Stromal cell of bone marrow (primary cell): ENCODE data around the gene GALNT2.

Experiments used
- DNase-seq: peaks from one replicate; pipeline ENCODE4 v3.0.0-alpha.2; 2012; ENCODE audit warnings: low read depth

The GALNT2 gene

DNA sequence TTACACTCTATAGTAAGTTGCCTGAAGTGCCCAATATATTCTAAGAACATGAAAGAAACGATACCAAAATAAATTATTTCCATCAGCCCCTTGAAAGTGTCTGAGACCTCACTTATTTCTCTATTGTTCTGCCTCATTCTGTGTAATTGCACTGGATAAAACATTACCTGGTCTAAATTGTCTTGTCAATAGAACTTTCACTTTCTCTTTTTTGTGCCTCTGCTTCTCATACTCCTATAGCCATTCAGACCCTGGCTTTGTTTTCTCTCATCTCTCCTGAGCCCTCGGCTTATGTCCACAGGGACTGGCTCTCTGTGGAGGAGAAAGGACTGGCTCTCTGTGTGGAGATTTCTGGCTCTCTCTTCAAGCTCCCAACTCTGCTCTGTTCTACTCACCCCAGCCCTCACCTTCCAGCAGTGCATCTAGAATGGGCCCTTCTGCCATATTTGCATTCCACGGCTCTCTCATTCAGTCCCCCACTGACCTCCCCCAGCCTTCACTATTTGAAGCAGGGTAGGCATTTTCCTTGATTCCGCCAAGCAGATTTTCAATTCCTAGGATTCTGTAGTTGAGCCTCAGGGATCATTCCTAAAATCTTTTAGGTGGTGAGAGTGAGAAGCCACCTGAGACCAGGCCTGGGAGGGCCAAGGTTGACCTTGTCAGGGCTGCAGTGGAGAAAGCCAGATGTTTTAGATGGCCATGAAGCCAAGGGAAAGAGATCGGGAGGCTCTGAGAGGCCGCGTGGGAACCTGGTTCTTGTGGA, 15.9 kb upstream of the GALNT2 start:
- DNase-seq = no peak

DNA sequence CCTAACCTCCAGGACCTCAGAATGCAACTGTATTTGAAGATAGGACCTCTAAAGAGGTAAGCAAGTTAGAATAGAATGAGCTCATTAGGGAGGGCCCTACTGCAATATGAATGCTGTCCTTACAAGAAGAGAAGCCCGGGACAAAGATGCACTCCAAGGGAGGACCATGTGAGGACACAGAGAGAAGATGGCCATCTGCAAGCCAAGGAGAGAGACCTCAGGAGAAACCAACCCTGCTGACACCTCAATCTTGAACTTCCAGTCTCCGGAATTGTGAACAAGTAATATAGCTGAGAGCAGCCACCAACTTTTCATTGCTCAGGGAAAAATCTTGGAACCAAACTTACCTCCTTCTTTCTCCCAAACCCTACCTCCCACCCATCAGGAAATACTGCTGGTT, 15.0 kb upstream of the GALNT2 start:
- no peak for DNase-seq

DNA sequence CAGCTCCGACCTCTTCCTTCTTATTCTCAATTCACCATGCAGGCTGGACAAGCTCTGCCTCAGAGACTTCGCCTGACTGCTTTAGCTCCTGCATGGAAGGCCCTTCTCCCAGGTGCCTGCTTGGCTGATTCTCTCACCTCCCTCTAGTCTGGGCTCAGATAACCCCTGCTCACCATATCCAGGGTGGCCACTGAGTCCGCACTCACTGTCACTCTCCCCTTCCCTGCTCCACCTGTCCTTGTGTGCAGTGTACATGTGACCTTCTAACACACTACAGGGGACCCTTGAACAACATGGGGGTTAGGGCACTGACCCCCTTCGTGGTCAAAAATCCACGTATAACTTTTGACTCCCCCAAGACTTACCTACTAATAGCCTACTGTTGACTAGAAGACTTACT, 14.4 kb upstream of the GALNT2 start:
- no peak for DNase-seq

DNA sequence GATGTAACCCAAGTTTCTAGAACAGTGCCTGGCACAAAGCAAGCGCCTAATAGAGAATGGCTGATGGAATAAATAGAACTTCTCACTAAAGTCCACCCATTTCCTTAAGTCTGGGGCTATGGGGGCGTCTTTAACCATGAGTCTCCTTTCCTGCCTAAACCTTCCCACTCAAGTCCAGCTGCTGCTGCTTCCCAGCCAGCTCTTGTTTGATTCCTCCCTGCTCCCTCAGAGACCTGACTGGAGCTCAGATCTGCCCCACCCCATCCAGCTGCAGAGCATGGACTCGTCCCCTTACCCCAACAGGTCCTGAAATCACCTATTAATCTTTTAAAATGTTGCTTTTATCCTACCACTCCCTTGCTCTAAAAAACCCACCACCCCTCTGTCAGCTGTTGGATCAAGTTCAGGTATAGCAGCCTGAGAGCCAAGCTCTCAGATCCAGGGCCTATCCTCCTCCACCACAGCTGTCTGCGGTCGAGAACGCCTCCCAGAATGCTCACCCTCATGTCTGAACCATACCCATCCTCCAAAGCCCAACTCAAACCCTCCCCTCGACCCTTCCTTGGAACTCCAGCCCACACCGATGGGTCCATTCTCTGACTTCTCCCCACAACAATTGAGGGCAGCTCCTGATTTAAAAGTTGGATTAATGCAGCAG, 12.8 kb upstream of the GALNT2 start:
- DNase-seq = no peak

DNA sequence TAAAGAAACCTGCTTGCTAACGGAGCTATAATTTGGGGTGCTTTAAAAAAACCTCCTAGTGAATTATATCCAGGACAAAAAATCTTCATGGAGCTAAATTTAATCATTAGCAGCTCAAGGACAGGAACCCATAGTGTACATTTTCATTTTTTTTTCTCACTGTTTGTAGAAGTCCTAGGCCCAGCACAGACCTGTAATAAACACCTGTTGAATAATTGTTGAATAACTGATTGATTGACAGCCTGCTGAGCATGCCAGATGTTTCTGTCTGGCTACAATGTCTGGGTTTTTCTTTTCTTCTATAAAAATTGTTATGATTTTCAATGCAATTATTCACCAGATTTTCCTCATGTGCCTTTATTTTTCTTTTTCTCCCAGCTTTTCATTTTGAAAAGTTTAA, 10.9 kb upstream of the GALNT2 start:
- no peak for DNase-seq

DNA sequence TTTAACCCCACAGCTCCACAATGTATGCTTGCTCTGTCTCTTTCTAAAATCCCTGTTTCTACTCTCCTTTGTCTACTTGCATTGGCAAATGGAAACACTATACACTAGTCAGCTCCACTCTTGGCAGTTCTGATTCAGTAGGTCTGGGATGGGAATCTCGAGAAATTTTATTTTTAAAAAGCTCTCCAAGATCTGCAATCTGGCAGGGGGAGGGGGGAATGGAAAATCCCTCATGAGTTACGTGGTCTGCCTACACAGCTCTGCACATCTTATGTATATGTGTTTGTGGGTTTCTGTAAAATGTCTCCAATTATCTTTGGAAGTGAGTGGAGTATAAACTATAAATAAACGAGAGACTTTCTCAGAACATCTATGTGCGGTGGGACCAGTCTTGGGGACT, 9.9 kb upstream of the GALNT2 start:
- DNase-seq = no peak

DNA sequence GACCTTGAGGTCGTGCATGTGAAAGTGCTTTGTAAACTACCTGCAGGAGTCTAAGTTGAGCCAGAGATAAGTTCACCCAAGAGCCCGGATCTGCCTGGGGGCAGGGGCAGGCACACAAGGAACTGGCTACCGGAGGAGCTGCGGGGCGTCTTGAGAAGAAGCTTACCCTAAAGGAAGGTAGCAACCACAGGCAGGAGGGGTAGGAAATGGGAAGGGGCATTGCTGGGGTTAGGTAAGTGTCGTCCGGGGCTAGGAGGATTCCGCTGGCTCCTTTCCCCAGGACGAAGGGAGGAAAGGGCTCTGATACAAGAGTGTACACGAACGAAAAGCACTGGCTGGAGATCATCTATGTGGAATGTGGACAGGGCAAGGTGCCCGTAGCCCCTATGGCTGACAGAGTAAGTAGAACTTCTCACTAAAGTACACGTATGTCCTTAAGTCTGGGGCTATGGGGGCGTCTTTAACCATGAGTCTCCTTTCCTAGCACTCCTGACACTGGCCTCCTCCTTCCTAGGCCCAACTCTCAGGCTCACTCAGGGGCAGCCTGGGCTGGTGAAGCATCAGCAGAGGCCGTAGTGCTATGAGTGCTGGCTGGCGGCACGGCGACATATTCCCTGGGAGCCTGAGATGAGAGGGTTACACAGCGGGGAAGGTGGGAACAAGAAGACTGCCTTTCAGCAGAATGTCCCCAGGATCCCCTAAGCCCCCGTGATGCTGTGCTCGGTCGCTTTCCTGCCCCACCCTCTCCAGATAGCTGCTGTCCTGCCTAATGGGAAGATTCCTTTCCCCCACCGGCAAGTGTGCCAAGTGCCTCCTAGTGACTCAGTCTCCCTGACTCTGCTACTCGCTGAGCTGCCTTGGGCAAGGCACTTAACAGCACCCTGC, 9.1 kb upstream of the GALNT2 start:
- DNase-seq = no peak

DNA sequence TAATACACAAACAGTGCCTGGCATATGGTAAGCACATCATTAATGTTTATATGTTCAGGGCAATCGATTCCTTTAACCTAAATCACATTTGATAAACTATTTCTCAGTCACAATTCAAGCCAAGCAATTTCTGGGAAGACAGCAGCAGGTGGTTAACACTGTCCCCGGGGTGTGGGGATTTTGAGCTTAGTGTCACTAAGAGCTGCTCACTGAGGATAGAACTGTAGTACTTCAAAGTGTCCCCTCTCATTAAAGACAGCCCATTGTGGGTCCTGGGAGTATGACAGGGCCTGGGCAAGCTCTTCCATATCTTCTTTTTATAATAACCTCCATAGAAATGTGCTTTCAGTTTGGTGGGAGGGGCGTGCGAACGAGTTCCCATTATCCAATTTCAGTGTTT, 8.4 kb upstream of the GALNT2 start:
- DNase-seq = no peak

DNA sequence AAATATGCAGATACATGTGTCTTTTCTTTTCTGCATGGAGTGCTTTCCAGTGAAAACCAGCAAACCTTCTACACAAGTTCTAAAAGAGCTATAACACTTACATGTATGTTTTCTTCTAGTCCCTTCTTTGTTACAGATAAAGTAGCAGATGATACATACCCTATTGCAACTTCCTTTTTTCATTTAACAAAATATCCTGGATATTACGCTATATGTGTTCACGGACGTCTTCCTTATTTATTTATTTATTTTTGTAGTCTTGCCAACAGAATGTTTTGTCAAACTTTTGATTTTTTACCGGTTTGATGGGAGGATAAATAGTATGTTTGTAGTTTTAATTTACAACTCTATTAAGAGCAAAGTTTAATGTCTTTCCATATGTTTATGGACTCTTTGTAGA, 5.2 kb upstream of the GALNT2 start:
- no peak for DNase-seq

DNA sequence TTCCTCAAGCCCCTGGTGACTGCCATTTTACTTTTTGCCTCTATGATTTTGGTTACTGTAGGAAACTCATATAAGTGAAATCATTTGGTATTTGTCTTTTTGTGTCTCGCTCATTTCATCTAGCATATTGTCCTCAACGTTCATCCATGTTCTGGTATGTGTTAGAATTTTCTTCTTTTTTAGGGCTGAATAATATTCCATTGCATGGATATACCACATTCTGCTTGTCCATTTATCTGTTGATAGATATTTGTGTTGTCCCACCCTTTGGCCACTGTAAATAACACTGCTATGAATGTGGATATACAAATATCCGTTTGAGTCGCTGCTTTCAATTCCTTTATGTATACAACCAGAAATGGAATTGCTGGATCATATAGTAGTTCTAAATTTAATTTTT, 4.5 kb upstream of the GALNT2 start:
- DNase-seq = no peak

DNA sequence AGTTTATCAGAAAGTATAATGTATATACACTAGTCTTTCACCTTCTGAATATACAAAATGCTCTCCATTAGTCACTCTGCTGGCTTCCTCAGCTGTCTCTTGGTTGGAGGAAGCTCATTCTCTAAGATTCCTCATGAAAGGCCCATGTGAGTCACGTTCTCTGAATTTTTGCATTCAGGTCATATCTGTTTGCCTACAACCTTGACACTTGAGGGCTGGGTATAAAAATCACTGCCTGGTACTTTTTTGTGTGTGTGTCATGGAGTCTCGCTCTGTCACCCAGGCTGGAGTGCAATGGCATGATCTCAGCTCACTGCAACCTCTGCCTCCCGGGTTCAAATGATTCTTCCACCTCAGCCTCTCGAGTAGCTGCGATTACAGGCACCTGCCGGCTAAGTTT, 2.8 kb upstream of the GALNT2 start:
- DNase-seq = no peak

DNA sequence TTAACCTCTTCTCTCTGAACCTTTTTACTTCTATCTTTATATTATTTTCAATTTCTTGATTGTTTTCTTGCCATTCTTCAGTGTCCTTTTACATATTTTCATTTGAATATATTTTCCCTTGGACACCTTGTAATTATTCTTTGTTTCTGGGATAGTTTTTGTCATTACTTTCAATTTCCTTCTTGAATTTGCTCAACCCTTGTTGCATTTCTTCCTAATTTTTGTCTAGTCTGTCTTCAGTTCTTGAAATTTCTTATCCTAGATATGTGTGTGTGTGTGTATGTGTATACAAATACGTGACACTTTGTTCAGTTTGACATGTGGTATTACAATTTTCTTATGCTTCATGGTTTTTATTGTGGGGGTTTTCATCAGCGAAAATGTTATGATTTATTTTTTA, 1.9 kb upstream of the GALNT2 start:
- no peak for DNase-seq

DNA sequence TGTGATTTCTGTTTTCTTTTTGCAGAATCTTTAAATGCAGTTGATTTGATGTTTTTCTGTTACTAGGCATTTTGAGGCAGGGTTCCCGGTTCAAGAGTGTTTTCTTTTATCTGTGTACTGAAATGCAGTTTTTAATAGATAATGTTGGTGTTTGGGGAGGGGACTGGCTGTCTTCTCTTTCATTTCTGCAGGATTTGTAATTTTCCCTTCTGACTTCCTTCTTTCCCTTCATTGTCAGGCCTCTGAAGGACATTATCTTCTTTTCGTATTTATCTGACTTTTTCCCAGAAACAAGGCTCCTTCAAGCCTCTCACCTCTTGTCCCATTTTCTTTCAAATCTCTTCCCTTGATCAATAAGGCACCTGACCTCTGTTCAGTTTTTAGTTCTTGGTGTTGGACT, 1.5 kb upstream of the GALNT2 start:
- no peak for DNase-seq

DNA sequence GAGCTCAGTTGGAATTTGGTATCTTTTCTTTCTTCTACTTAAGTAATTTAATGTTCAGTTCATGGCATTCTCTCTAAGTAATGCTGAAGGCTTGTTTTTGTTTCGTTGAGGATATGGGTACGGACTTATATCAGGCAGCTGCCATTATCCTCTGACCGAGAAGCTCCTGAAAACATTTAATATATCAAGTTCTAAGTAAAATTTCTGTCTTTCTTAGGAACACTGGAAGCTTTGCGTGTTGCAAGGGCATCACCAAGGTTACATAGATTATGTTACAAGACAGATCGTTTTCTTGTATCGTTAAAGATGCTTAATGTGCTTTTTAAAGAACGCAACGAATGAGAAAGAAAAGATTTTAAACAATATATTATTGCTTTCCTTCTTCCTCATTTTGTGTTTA, 1.0 kb upstream of the GALNT2 start:
- DNase-seq = no peak

DNA sequence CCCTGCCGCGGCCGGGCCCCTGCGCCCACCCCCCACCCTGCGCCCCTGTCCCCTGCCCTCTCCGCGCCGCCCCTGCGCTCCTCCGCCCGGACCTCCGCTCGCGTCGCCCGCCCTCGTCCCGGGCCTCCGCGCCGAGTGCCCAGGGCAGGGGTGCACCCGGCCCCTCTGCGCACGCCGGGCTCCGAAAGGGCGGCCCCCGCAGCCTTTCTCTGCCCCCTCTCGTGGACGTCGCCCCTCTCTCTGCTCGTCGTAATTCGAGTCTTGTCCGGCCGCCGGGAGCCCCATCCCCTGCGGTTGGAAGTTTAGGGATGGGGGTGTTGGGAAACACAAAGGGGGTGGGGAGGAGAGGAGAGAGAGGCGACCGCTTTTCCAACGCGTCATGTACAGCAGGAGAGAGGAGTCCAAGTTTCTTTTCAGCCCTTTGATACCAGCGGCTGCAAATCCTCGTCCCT, 407 bp downstream of the GALNT2 start:
- DNase-seq = no peak

DNA sequence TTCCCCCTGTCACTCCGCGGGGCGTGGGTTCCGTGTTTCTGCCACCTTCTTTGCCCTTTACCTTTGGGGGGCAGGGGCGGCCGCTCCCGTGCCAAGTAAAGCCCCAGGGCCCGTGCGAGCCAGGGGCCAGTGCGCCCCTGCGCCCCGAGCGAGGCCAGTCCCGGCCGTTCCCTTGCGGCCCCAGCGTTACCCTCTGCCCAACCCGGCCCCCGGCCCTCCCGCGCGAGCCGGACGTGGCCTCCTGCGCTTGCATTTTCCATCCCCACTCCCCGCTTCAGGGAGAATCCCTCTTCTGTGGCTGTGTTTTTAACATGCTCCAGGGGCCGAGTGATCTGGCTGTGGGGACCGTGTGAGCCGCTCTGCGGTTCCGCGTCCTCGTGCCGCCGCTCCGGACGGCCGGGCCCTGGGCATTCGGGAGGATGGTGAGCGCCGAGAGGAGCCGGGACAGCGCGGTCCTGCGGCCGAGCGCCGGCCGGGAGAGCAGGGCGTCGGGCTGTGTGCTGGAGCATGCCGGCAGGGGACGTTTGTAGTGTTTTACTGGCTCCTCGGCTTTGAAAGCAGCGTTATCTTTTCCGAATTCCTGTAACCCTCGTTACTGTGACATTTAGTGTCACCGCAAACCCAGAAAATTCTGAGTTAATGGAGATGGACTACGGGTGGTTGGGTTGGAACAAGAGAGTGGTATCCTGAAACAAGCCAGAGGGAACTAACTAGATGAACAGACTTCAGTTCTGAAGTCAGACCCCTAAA, 1.0 kb downstream of the GALNT2 start:
- no peak for DNase-seq

DNA sequence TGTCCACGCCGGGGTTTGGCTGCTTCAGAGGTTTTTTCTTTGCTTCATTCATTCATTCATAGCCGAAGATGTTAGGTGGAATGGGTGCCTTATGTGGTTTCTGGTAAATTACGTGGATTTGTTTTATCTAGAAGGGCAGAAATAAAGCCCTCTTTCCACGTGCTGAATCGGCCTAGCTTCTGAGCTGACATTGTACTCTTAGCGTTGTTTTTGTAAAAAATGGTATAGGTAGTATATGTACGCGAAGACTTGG, 1.5 kb downstream of the GALNT2 start:
- DNase-seq = no peak

DNA sequence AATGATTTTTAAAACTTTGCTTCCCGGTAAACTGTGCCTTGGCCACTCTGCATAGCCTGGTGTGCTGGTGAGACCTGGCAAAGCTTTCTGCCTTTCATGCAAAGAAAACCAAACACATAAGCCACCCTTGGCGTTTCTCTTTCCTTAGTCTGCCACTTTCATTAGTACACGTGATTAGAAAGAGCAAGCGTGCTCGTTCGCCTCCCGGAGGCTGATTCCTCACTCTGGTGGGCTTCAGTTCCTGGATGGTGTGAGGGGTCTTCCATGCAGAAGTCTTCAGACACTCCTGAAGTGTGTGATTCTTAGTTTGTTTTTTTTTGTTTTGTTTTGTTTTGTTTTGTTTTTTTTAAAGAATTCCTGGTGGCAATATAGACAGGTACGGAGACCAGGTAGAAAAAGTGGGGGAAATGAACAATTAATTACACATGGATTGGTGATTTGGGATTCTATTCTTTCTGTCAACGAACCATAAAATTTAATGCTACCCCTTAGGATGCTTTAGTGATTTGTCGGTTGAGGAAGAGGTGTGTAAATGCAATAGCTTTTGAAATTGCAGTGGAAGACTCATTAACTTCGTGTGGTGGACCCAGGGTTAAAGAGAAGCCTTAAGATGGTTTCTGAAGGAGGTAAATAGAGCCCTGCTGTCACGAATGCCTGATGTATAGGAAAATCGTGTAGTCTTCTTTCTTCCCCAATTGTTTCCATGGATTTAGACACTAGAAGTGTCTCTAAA, 2.1 kb downstream of the GALNT2 start:
- no peak for DNase-seq

DNA sequence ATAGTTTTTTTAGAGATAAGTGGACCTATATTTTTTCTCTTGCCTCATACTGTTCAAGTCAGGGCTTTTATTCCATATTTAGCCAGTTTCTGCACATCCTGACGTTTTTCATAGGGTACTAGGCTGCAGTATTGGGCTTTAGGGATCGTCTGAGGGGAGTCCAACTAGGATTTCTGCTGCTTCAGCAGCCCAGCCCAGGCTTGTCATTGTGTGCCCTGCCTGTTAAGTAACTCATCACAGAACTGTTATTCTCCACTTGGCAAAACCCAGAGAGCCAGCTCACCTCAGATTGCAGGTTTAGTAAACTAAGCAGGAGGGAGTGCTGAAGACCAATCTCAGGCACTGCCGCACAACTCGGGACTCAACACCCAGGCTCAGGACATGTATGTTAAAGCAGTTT, 2.8 kb downstream of the GALNT2 start:
- no peak for DNase-seq

DNA sequence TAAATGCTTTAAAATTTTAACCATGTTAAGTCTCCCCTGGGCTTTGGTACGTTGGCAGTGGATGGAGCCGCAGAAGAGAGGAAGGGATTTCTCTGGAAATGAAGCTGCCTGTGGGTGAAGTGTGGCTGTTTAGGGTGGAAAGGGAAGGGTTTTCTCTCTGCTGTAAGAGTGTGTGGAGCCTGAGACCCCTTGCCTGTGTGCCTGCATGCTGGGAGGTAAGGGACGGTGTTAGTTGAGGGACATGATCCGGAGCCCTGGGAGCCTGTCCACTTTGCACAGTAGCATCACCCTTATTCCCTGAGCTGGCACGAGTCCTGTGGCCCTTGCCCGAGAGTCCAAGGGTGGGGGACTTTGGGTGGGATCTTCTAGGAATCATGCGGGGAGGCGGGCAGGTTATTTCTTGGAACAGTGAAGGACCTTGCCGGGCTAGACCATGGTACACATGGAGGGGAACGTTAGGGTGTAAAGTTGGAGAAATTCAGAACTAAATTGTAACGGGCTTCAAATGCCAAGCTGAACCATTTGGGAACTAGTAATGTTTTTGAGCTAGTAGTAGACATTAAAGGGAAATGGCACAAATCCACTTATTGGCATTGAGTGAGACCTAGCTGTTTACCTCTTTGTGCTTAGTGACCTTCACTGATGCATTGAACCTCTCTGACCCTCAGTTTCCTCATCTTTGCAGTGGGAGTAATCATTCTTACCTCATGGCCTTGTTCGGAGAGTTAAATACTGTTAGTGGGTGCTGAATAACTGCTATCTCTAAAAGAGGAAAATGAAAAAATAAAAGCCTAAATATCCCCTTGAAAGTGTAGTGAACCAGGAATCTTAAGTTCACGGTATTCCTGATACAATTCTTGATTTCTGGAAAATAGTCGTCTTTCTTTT, 3.5 kb downstream of the GALNT2 start:
- no peak for DNase-seq

DNA sequence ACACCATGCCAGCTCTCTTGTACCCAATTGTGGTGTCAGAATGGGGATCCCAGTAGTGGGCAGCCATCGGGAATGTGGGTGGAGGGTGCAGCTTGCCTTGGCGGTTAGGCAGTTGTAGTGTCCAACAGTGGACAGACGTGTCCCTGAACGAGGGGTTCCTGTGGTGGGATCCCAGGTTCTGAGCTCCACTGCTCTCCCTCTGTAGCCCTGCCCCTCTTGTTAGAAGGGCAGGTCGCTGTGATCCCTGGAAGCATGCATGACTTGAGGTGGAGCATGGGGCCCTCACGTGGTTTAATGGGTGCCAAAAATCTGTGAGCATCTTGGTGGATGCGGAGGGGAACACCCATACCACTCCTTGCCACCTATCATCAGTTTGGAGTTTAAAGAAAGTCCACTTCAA, 4.3 kb downstream of the GALNT2 start:
- DNase-seq = no peak
